GM12875 (cell line): Measurements from ENCODE around the gene HLA-G.

Source experiments
- H3K4me3 ChIP-seq: one replicate; pipeline ENCODE4 v1.5.1; 2011; ENCODE audit warnings: low read depth, low read length, control low read depth
- CTCF ChIP-seq: IDR thresholded peaks from 2 replicates; pipeline ENCODE4 v1.5.1; 2011; ENCODE audit warnings: low read depth, mild to moderate bottlenecking, control low read depth, inconsistent platforms, low read length, moderate library complexity, borderline replicate concordance; ENCODE audit not compliant: insufficient read depth

HLA-G gene

GRCh38 chr6:29830409-29830808 is 2.8 kb downstream of the HLA-G start:
- no peak overlapping the region for H3K4me3 ChIP-seq
- TF ChIP-seq CTCF = no peak

- H3K4me3 ChIP-seq = no peak overlapping the region
- TF ChIP-seq CTCF = no peak
Observed at GRCh38 chr6:29831776-29832175, 4.2 kb downstream of the HLA-G start.

GRCh38 chr6:29834564-29835436 is 7.2 kb downstream of the HLA-G start:
- TF ChIP-seq CTCF = peak; percentile 73
- H3K4me3 ChIP-seq = no peak overlapping the region

- H3K4me3 ChIP-seq = no peak overlapping the region
- no peak for TF ChIP-seq CTCF
Observed at GRCh38 chr6:29839917-29840316, 12.3 kb downstream of the HLA-G start.

- H3K4me3 ChIP-seq = no peak overlapping the region
- no peak for TF ChIP-seq CTCF
Observed at GRCh38 chr6:29841030-29841429, 13.4 kb downstream of the HLA-G start.

- no peak overlapping the region for H3K4me3 ChIP-seq
- TF ChIP-seq CTCF = no peak
Observed at GRCh38 chr6:29845405-29846006, 17.9 kb downstream of the HLA-G start.

- H3K4me3 ChIP-seq = no peak overlapping the region
- peak; percentile 83 for TF ChIP-seq CTCF
Observed at GRCh38 chr6:29847871-29848630, 20.4 kb downstream of the HLA-G start.
